Activated gamma-delta T cell treated with Interleukin-2 at 50 U/mL for 16 hours (primary cell): ENCODE results near the gene CYFIP2.
A peak's percentile ranks its signal among the peaks of the same experiment; 100 is the strongest.

Experiments
- DNase-seq: peaks from one replicate; pipeline ENCODE4 v3.0.0-alpha.2; 2020

CYFIP2 gene

DNA sequence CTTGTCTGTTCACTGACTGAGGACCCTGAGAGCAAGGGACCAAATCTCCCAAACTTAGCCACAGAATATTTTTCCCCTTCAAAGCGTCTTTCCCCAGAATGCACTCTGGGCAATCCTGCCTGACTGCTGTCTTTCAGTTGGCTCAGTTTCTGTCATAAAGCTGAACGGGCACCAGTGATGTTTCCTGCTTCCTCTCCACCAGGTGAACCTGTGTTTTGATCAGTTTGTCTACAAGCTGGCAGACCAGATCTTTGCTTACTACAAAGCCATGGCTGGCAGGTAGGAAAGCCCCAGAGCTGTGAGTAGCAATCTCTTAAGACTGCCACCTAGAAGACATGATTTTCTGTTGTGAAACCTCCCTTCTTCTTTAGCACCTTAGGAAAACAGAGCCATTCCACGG is 61.8 kb downstream of the CYFIP2 start:
- no peak for DNase-seq

DNA sequence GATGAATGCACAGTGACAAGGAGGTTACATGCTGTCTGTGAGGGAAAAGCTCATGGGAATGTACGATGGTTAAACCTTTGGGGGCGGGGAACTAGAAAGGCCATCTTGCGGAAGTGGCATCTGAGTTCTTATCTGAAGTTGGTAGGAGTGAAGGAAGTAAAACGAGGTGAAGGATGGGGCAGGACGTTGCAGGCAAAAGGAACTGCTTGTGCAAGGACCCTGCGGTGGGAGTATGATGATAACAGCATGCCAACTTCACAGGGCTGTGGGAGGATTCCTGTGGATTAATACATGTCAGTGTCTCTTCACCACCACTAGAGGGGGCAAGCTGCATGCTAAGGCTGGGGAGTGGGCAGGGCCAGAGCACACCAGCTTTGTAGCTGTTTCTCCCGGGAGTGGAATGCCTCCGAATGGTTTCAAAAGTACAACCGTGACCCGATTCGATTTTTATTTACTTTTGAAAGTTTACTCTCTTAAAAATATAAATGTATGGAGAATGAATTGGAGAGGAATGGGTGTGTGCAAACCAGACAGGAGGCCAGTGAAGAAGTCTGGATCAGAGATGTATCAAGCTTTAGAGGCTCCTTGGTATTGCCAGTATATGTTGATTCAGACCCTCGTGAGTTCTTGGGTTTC is 62.5 kb downstream of the CYFIP2 start:
- DNase-seq, result peak; percentile 45

- no peak for DNase-seq
Observed at GRCh38 chr5:157331807-157332206, 65.9 kb downstream of the CYFIP2 start.

DNA sequence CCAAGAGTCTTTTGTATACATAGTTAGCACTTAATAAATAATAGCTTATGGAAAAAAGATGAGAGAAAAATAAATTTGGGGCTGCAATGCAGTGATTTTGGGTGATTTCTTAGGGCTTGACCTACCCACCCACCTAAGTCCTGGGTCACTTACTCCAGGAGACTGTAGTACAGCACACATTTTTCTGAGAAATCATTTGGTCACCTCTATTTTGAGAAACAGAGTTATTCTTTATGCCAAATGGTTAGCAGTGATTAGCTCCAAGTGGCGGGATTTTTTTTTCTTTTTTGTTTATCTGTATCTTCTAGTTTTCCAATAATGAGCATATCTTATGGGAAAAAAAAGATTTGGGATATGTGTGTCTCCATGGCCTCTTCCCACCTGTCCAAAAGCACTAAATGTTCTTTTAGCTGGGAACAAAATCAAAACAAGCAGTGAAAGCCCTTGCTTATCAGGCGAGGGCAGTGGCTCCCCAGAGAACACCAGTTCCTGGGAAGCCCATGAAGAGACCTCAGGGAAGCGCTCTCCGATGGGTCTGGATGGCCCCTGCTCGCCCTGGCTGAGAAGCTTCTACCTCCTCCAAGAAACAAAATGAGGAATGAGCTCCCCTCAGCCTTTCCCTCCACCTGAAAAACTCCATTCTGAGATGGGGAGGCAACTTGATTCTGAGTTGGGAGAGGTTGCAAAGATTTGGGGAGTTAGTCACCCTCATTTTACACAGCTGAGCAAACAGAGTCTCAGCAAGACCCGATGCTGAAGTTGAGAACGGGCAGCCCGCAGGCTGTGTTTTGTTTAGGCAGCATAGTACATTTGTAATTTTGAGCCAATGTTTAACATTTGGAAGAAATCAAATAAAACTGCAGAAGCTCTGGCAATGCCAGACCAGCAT is 69.9 kb downstream of the CYFIP2 start:
- no peak for DNase-seq

GRCh38 chr5:157336423-157336744 is 70.5 kb downstream of the CYFIP2 start:
- no peak for DNase-seq

DNA sequence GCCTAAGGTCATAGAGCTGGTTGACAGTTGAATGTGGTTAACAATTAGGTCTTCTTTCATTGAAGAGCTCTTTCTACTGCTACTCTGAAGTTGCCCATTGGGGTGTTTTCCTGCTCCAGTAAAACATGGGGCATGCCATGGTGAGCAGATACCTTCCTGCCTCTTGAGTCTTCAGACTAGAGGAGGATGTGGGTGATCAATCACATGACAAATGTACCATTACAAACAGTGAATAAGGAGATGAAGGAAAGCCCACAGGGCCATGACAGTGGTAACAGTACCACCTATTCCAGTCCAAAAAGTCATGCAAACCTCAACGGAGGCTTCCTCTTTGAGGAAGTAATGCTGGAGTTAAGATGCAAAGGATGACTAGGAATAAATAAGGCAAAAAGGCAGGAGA is 73.5 kb downstream of the CYFIP2 start:
- DNase-seq, result no peak

DNA sequence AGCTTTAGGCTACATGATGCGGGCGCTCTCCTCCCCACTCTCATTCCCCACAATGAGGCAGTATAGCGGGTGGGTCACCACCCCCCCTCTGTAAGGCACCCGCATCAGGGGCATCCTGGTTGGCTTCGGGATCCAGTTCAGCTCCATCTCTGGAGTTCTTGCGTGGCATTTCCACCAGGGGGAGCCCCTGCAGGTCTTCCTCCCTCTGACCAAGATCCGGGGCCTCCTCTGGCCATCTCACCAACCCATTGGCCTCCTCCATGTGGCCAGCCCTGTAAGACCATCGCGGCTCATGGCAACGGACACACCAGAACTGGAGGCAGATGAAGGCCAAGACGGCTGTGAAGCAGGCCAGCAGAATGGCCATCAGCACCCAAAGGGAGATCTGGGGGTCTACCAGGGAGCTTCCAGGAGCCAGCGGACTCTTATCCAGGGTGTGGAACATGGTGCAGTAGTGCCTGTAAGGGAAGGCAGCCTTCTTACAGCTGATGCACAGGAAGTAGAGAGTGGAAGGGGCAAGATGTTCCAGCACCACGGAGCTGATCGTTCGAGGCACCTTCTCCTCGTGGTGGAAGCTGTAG is 77.0 kb downstream of the CYFIP2 start:
- DNase-seq, result peak; percentile 19

DNA sequence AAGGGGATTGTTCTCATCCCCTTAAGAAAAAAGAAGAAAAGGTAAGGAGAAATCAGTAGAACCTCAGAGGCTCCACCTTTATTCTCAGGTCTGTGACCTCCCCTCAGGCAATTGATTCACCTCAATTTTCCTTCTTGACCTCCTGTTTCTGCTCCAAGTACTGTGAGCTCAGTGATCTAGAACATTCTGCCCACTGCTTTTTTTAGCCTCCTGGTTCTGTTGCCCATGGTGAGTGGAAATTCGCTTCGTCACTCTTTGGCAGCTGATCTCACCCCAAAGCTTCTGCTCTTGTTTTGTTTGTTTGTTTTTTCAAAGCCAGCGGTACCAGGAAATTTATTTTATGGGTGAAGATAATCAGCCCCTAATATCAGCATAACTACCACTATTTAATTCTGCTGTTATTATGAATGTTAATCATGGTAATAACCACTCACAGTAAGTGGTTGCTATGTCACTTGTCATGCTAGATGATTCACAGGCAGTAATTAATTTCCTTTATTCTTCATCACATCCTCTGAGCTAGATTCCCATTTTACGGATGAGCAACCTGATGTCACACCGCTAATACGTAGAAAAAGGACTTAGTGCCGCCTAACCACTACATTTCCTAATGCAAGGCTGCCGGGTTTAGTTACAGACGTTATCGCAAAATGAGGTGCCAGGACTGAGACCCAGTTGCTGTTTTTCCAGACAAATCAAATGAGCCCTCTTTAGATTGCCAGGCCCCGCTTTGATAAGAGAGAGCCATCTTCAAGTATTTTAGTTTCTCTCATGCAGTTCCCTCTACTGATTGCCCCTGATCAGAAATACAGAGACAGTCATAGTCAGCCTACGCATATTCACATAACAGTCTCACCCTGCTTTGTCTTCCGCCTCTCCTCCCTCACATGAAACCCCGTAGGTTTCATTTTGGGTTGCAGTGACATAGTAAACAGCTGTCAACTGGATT is 78.2 kb downstream of the CYFIP2 start:
- no peak for DNase-seq

GRCh38 chr5:157345067-157345466 is 79.1 kb downstream of the CYFIP2 start:
- no peak for DNase-seq

DNA sequence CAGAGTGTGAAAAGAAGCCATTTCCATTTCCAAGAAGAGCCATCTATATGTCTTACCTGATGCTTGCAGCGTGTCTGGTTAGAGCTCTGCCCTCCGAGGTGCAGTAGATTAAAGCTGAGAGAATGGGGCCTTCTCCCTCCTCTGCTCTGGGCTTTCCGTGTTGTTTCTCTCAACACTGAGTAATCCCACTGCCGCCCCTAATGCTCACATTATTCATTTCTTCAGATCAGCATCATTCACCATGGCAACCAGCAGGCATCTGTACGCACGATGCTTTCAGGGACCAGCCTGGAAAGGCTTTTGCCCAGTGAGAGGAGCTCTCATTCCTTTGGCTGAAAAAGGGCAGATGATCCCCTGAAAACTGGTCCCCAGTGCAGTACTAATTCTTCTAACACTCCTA is 79.6 kb downstream of the CYFIP2 start:
- DNase-seq, result no peak

DNA sequence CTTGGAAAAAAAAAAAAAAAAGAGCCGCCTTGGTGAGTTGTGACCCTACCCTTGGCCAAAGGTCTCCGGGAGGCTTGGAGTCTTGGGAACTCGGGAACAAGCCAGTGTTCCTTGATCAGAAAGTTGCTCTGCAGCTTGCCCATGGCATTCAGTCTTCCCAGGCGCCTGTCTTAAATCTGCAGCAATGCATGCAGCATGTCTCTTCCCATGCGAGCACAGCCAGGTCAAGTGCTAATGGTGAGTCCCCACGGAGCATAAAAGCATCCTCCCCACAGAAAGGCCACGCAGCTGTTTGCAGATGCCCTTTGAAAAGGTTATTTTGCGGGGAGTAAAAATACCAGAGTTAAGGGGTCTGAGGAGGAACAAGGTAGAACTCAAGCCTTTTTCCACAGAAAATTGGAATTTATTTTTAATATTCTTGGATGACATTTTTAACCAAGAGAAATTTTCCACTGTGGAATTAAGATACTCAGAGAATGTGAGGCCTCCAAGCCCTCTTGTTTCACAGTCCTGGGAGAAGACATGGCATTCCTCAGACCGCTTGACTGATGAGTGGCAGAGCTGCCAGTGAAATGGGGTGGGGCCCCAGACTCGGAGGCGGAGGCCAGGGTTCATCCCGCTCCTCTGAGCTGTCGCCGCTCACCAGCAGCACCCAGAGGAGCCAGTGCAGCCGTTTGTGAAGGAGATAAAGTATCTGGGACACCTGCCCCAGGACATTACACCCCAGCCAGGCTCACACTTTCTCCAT is 81.6 kb downstream of the CYFIP2 start:
- DNase-seq, result no peak

DNA sequence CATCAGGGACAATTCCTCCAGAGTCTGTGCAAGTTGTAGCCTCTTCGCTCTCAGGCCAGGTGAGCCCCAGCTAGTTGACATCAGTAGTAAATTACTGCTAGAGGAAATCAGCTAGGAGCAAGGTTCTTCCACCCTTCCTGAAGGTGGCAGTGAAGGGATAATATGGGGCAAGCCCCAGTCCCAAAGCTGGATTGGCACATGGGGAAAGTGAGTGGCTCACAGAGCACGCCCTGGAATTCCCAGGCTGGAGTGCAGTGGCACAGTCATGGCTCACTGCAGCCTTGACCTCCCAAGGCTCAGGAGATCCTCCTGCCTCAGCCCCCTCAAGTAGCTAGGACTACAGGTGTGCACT is 82.1 kb downstream of the CYFIP2 start:
- no peak for DNase-seq

DNA sequence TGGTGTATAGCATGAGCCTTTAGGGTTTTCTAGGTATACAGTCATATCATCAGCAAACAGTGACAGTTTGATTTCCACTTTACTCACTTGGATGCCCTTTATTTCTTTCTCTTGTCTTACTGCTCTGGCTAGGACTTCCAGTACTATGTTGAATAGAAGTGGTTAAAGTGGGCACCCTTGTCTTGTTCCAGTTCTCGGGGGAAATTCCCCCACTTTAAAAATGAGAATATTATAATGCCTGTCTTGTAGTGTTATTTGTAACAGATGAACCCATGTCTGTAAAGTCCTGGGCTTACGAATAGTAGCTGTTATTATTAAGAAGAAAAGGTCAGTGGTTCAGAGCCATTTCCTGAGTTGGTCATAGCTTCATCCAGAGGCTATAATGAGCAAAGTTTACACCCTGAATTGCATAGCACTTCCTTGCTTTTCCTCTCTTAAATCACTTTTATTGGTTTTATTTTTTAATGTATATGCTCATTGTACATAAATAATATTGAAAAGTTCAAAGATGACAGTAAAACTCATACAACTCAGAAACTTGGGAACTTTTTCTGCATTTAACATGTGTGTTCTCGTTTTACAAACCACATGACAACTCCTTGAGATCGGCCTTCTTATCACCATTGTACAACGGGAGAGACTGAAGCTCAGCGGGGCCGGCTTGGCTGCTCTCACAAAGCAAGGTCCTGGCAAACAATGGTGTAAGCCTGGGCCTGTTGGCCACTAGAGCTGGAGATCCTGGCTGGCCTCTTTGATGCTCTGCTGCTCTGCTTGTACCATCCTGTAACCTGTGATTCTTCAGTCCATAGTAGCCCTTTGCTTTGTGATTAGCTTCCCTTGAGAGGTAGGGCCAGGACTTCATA is 85.2 kb downstream of the CYFIP2 start:
- no peak for DNase-seq

DNA sequence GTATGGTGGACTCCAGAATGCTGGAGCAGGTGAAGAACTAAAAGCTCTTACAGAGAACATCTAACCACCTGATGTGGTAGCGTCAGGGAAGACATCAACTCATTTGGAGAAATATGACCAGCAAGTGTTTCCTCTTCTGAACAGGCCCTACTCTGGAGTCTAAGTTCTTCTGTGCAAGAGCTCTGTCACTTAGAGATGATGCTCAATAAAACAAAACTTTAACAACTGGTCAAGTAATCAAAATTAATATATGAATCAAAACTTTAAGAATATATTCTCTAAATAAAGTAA is 85.8 kb downstream of the CYFIP2 start:
- no peak for DNase-seq

- no peak for DNase-seq
Observed at GRCh38 chr5:157352756-157353340, 86.9 kb downstream of the CYFIP2 start.

DNA sequence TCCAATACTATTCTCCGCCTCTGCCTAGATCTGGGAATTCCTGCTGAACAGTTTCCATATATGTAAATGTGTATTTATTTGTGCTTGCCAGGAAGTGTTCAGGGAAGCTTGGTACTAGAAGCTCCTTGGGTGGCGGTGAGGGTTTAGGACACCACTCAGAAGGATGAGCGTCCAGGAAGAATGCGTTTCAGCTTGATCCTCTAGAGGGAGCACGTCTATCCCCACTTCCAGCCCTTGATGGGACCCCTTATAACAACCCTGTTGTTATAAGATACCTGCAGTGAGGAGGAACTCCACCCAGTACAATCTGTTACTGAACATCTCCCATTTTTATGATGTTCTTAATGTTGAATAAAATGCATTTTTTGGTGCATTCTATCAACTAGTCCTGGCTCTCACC is 88.9 kb downstream of the CYFIP2 start:
- DNase-seq, result no peak

DNA sequence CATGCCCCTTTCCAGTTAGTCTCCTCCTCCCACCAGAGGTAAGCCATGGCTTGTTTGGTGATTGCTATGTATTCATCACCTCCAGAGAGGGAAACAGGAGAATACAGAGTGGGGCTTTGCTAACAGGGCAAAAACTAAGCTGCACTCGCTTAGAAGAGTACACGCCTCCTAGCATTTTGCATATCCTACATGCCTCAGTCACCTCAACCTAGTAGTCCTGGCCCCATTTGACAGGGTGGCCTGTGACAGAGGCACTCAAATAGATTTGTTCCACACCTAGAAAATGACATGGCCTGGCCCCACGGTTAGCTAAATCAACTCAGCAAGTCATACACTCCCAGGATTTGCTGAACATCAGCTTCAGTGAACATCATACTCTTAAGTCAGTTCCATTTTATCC is 90.7 kb downstream of the CYFIP2 start:
- DNase-seq, result no peak

DNA sequence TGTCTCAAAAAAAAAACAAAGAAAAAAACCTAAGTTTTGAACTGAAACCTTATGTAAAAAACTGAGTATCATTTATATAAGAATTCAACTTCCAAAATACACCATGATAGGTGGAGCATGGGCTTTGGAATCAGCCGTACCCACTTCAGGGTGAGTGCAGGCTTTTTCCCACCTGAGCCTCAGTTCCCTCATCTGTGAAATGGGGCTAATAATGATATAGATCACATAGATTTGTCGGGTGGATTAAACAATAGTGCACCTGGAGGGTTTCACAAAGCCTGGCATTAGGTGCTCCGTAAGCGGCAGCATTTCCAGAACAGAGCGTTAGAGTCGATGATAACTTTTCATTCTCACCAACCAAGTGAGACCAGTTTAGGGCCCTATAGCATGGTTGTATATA is 91.9 kb downstream of the CYFIP2 start:
- DNase-seq, result no peak

GRCh38 chr5:157358871-157359270 is 92.9 kb downstream of the CYFIP2 start:
- DNase-seq, result no peak

DNA sequence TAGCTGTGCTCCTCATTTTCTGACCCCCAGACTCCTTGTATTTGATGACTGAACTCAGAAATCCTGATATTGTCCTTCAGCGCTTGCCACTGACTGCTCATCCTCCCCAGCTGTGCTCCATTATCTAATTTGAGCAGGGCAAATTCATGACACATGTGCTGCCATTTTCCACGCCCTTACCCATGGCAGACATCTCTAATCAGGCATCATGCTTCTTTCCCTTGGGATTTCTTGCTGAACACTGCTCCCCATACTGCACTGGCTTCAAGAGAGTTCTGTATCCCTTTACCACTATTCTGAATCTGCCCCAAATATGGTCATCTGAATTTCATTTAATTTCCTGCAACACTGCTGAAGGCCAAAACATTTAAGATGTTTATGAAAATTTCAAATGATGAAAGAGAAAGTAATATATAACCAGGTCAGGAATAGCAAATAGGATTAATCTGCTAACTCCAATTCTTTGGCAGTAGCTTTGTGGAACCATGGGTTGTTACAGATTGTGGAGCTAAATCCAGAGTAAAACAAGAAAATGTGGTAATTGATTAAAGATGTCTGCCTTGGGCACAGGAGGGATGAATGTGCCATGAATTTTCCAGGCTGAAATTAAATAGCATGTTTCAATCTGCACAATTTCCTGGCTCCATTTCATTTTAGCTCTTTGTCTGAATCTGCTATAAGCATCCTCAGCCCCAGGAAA is 93.6 kb downstream of the CYFIP2 start:
- DNase-seq, result no peak

- DNase-seq, result no peak
Observed at GRCh38 chr5:157362012-157362411, 96.1 kb downstream of the CYFIP2 start.
